Measurements from ENCODE around the gene THADA. TPM values are rescaled to one million over a fixed set of nuclear protein-coding genes. Genes with fewer than 3 reads are reported as not detected.
A peak's percentile ranks its signal among the peaks of the same experiment; 100 is the strongest.

Gene THADA
- total RNA-seq, 1 experiment from 2014 or later, result 20.1 TPM

DNA sequence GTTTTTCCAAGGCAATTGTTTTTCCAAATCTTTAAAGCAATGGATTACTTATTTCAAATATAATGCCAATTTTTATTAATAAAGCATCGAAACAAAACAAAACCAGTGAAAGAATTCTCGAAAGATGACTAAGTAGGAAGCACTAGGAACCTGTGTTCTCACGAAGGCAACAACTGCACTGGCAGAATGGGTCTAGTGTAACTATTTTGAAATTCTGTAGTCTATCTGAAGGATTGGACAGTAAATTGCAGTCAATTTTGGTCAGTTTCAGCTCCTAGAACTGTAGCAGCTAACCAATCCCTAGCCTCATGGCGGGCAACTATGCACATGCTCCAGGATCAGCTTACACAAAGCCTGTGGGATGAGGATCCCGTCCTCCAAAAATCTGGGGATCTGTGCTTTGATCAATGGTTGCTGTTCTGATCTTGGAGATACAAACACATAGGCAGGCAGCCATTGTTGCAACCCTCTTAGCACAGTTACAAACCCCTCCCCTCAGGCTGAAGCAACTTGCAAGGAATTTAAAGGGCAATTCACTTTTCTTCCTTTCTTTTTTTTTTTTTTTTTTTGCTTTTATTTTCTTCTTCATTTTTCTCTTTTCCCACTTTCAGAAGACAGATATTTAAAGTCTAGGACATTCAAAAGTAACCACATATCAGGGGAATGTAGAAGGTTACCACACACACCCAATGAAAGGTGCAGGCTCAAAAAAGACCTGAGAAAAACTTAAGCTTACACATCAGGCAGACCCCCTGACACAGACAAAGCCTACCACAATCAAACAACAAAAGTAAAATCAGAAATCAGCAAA, 147.6 kb downstream of the THADA start:
- peak overlapping the region; percentile 88 for H3K18ac ChIP-seq (ENCODE audit: insufficient read length, low read depth, low read length)
- TF ChIP-seq, protein P1, sequence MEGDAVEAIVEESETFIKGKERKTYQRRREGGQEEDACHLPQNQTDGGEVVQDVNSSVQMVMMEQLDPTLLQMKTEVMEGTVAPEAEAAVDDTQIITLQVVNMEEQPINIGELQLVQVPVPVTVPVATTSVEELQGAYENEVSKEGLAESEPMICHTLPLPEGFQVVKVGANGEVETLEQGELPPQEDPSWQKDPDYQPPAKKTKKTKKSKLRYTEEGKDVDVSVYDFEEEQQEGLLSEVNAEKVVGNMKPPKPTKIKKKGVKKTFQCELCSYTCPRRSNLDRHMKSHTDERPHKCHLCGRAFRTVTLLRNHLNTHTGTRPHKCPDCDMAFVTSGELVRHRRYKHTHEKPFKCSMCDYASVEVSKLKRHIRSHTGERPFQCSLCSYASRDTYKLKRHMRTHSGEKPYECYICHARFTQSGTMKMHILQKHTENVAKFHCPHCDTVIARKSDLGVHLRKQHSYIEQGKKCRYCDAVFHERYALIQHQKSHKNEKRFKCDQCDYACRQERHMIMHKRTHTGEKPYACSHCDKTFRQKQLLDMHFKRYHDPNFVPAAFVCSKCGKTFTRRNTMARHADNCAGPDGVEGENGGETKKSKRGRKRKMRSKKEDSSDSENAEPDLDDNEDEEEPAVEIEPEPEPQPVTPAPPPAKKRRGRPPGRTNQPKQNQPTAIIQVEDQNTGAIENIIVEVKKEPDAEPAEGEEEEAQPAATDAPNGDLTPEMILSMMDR (conservative IDR thresholded peaks at IDR 0.05), result no peak
- H3K23ac ChIP-seq (ENCODE audit: insufficient read length, low read depth, low read length), result no peak overlapping the region
- H3K27ac ChIP-seq (ENCODE audit: insufficient read length, low read depth, low read length), result peak overlapping the region; percentile 29
- H3T11ph ChIP-seq (ENCODE audit: low read length), result peak overlapping the region; percentile 97
- Mint-ChIP-seq H3K36me3 (ENCODE audit: insufficient read depth in 1 of 3, low read depth in 3 of 3) (peaks cover 0 to 5% (median 0%) of the 10 kb centered on the region in 3 experiments; a peak in 1 of 7 replicates), H3K27me3 (ENCODE audit: low read depth) (no peaks in the 10 kb centered on the region), H3K4me3 (no peak overlapping the region), H3K4me1 (peaks cover 36 to 43% of the 10 kb centered on the region in 2 experiments), H3K9me3 (no peaks in the 10 kb centered on the region), H3K27ac (peak overlapping the region; percentile 78 to 97 (median 88))
- no peak for DNase-seq
- H3K4ac ChIP-seq (ENCODE audit: low read depth, low read length), result no peak overlapping the region; the same call in 1 of the 2 replicates
- no peak overlapping the region for H3K9ac ChIP-seq (ENCODE audit: extremely low read depth, insufficient read length, low read length)
- no peak overlapping the region for H3K56ac ChIP-seq (ENCODE audit: insufficient read length, low read depth, low read length)
- no peaks in the 10 kb centered on the region for H3K79me2 ChIP-seq (ENCODE audit: insufficient read depth, low read length)
- no peak overlapping the region for H2AFZ ChIP-seq (ENCODE audit: low read length)
- H3K4me2 ChIP-seq (ENCODE audit: insufficient read depth, insufficient read length, low read length), result no peak overlapping the region
- no peaks in the 10 kb centered on the region for H4K20me1 ChIP-seq (ENCODE audit: control insufficient read depth, insufficient read depth, insufficient read length)
- no peaks in the 10 kb centered on the region for H3K27me3 ChIP-seq (ENCODE audit: insufficient read depth, low read length)
- H2BK120ac ChIP-seq (ENCODE audit: low read depth, low read length, poor library complexity, severe bottlenecking), result peak overlapping the region; percentile 30
- no peak overlapping the region for H2BK5ac ChIP-seq (ENCODE audit: insufficient read length, low read length)
- H2BK15ac ChIP-seq (ENCODE audit: low read depth, low read length), result no peak overlapping the region
- H3K23me2 ChIP-seq (ENCODE audit: insufficient read length, low read depth, low read length, poor library complexity, severe bottlenecking), result no peaks in the 10 kb centered on the region
- peaks cover 11% of the 10 kb centered on the region; the same call in 1 of the 2 replicates for H3K4me1 ChIP-seq (ENCODE audit: insufficient read depth, low read length)
- peak overlapping the region; percentile 39; the same call in 1 of the 2 replicates for H3K14ac ChIP-seq (ENCODE audit: insufficient read depth, low read length)
- no peaks in the 10 kb centered on the region for H3K9me3 ChIP-seq (ENCODE audit: control insufficient read depth, low read depth, low read length)
- no peak overlapping the region for H4K8ac ChIP-seq (replicated peaks; ENCODE audit: insufficient read length, low read depth, low read length)
- WGBS (ENCODE audit: extremely low coverage, insufficient read length, low lambda C conversion rate), result no CpG with 5 or more reads among the region's 5 CpGs
- no peak overlapping the region for H2AK5ac ChIP-seq (ENCODE audit: insufficient read length, low read length)
- H4K5ac ChIP-seq (ENCODE audit: insufficient read length, low read depth, low read length), result peak overlapping the region; percentile 10
- peak overlapping the region; percentile 7 for H2BK12ac ChIP-seq (ENCODE audit: insufficient read length, low read depth, low read length)
- no peaks in the 10 kb centered on the region for H3K79me1 ChIP-seq (ENCODE audit: insufficient read depth, low read depth, low read length, poor library complexity, severe bottlenecking)
- H4K91ac ChIP-seq (ENCODE audit: insufficient read length, low read depth, low read length), result no peak overlapping the region
- H2BK20ac ChIP-seq (ENCODE audit: low read depth, low read length, poor library complexity, severe bottlenecking), result no peak overlapping the region

All from H9 (cell line).